ENCODE data around the gene MMP15.

DNA sequence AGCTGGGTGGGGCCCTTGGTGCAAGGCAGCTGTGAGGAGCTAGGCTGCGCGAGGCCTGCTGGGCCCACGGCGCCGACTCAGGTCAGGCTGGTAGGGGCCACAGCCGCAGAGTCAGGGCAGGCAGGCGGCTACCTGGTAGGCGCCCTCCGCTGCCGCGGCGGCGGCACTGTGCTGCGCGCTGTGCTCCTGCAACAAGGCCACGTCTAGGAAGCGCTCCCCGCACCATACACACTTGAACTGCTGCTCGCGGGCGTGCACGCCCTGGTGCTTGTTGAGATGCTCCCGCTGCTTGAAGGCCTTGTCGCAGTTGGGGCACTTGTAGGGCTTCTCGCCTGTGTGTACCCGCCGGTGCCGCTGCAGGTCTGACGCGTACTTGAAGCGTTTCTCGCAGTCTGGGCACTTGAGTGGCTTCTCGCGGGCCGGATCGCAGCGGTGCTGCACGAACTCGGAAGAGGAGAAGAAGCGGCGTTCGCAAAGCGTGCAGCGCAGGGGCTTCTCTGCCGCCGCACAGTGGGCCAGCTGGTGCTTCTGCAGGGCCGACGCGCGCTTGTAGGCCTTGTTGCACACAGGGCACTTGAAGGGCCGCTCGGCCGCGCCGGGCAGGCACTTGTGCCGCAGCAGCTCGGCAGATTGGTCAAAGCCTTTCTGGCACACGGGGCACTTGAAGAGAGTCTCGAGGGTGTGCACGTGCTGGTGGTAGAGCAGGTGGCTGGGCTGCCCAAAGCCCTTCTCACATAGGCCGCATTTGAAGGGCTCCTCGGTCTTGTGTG, 29.0 kb upstream of the MMP15 start:
- TF ChIP-seq, protein P1, sequence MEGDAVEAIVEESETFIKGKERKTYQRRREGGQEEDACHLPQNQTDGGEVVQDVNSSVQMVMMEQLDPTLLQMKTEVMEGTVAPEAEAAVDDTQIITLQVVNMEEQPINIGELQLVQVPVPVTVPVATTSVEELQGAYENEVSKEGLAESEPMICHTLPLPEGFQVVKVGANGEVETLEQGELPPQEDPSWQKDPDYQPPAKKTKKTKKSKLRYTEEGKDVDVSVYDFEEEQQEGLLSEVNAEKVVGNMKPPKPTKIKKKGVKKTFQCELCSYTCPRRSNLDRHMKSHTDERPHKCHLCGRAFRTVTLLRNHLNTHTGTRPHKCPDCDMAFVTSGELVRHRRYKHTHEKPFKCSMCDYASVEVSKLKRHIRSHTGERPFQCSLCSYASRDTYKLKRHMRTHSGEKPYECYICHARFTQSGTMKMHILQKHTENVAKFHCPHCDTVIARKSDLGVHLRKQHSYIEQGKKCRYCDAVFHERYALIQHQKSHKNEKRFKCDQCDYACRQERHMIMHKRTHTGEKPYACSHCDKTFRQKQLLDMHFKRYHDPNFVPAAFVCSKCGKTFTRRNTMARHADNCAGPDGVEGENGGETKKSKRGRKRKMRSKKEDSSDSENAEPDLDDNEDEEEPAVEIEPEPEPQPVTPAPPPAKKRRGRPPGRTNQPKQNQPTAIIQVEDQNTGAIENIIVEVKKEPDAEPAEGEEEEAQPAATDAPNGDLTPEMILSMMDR (IDR thresholded peaks at IDR 0.05) = no peak
- no peak for TF ChIP-seq POLR2A (IDR thresholded peaks at IDR 0.05)

Data from lower leg skin (tissue), 3 donors.